Right atrium auricular region (tissue), 2 donors: Measurements from ENCODE around the gene TAOK2. TPM values are rescaled to one million over a fixed set of nuclear protein-coding genes. Genes with fewer than 3 reads are reported as not detected.

Experiments
- DNase-seq: peaks from one replicate; pipeline ENCODE4 v3.0.0-alpha.2; 2019; ENCODE audit warnings: low spot score
- H3K27ac ChIP-seq, 2 donors: fragments of 200-600 bp; sonication (generic); 1 replicate in 1 of 2; 2 replicates in 1 of 2; pipeline ENCODE4 v1.5.1; 2016 to 2019
- H3K27me3 ChIP-seq, 2 donors: fragments of 200-600 bp; sonication (generic); one replicate each; pipeline versions ENCODE4 v1.5.1 to v1.6.0; 2017 to 2019
- H3K36me3 ChIP-seq: fragments of 200-600 bp; sonication (generic); one replicate; pipeline ENCODE4 v1.5.1; 2016
- H3K4me1 ChIP-seq, 2 donors: fragments of 200-600 bp; sonication (generic); one replicate each; pipeline versions ENCODE4 v1.5.1 to v1.6.0; 2017 to 2019
- H3K4me3 ChIP-seq, 2 donors: fragments of 200-600 bp; sonication (generic); 1 replicate in 1 of 2; 2 replicates in 1 of 2; pipeline ENCODE4 v1.5.1; 2017 to 2019; ENCODE audit warnings: mild to moderate bottlenecking in 1 of 2, moderate library complexity in 1 of 2
- H3K9me3 ChIP-seq, 2 donors: fragments of 200-600 bp; sonication (generic); one replicate each; pipeline ENCODE4 v1.5.1; 2019
- CTCF ChIP-seq, 2 donors: fragments of 200-600 bp; sonication (generic); IDR thresholded peaks; one replicate each; pipeline ENCODE4 v1.5.1; 2019; ENCODE audit warnings: antibody characterized with exemption in 2 of 2
- total RNA-seq, 2 donors: library from RNA; depleted of rRNA; stranded (reverse); fragments of >200 nt; gene quantifications; one replicate each; pipeline ENCODE4 v1.1.0, GENCODE V29; 2016

The TAOK2 gene
- total RNA-seq, 2 donors from 2014 or later: 29.1 to 36.7 TPM

GRCh38 chr16:29972500-29972899 lies 1.2 kb upstream of the TAOK2 start:
- Histone ChIP-seq H3K27ac (no peak overlapping the region), H3K4me1 (peaks cover 0 to 33% of the 10 kb centered on the region in 2 donors), H3K9me3 (no peaks in the 10 kb centered on the region), H3K27me3 (no peaks in the 10 kb centered on the region), H3K36me3 (peaks cover 13% of the 10 kb centered on the region), H3K4me3 (no peak overlapping the region)
- no peak for TF ChIP-seq CTCF (IDR thresholded peaks at IDR 0.05)
- DNase-seq: no peak

- H3K4me1 ChIP-seq: peaks cover 0 to 38% of the 10 kb centered on the region in 2 donors
- no peak for TF ChIP-seq CTCF (IDR thresholded peaks at IDR 0.05)
- peak overlapping the region in 1 of 2 donors; percentile 91 for H3K27ac ChIP-seq
- no peaks in the 10 kb centered on the region for H3K27me3 ChIP-seq
- peak overlapping the region in 1 of 2 donors; percentile 96 for H3K4me3 ChIP-seq
- peaks cover 16% of the 10 kb centered on the region for H3K36me3 ChIP-seq
- no peaks in the 10 kb centered on the region for H3K9me3 ChIP-seq
- no peak for DNase-seq
Measured at GRCh38 chr16:29972992-29973383, 680 bp upstream of the TAOK2 start.

- DNase-seq: no peak
- peak overlapping the region; percentile 88 to 96 for H3K4me3 ChIP-seq
- H3K27me3 ChIP-seq: no peaks in the 10 kb centered on the region
- peak overlapping the region; percentile 91 to 97 for H3K27ac ChIP-seq
- H3K36me3 ChIP-seq: peaks cover 21% of the 10 kb centered on the region
- H3K9me3 ChIP-seq: no peaks in the 10 kb centered on the region
- H3K4me1 ChIP-seq: peaks cover 0 to 49% of the 10 kb centered on the region in 2 donors
- TF ChIP-seq CTCF (IDR thresholded peaks at IDR 0.05): no peak
Measured at GRCh38 chr16:29974291-29975133, 844 bp downstream of the TAOK2 start.

- Histone ChIP-seq H3K9me3 (no peaks in the 10 kb centered on the region), H3K27ac (peak overlapping the region; percentile 91 to 97), H3K36me3 (peaks cover 27% of the 10 kb centered on the region), H3K27me3 (no peaks in the 10 kb centered on the region), H3K4me1 (peaks cover 0 to 49% of the 10 kb centered on the region in 2 donors), H3K4me3 (peak overlapping the region; percentile 88 to 96)
- DNase-seq: no peak
- TF ChIP-seq CTCF (IDR thresholded peaks at IDR 0.05): no peak
Measured at GRCh38 chr16:29975134-29975538, 1.5 kb downstream of the TAOK2 start.

GRCh38 chr16:29975811-29976511 lies 2.3 kb downstream of the TAOK2 start:
- H3K9me3 ChIP-seq: no peaks in the 10 kb centered on the region
- H3K4me1 ChIP-seq: peaks cover 0 to 49% of the 10 kb centered on the region in 2 donors
- H3K27ac ChIP-seq: peak overlapping the region; percentile 91 to 97
- no peaks in the 10 kb centered on the region for H3K27me3 ChIP-seq
- DNase-seq: no peak
- no peak for TF ChIP-seq CTCF (IDR thresholded peaks at IDR 0.05)
- H3K36me3 ChIP-seq: peaks cover 35% of the 10 kb centered on the region
- peak overlapping the region; percentile 3 to 96 for H3K4me3 ChIP-seq
